Gastrocnemius medialis (tissue), 4 donors: ENCODE measurements around the gene GNAT1. TPM values are rescaled to one million over a fixed set of nuclear protein-coding genes. Genes with fewer than 3 reads are reported as not detected.

Experiments used
- ATAC-seq, 2 donors: fragments of 150-250 bp; one replicate each; pipeline ENCODE4 v1.9.1; 2016
- DNase-seq, 2 donors: peaks; one replicate each; pipeline ENCODE4 v3.0.0-alpha.2; 2019
- H3K27ac ChIP-seq, 4 donors: fragments of 200-600 bp; sonication (generic); 1 replicate in 1 of 4; 2 replicates in 3 of 4; pipeline ENCODE4 v1.5.1; 2016 to 2018; ENCODE audit warnings: mild to moderate bottlenecking in 2 of 4, moderate library complexity in 1 of 4
- H3K27me3 ChIP-seq, 3 donors: fragments of 200-600 bp; sonication (generic) in 2 of 3; 1 replicate in 1 of 3; 2 replicates in 2 of 3; pipeline versions ENCODE4 v1.5.1 to v1.6.0; 2016 to 2019; ENCODE audit warnings: mild to moderate bottlenecking in 1 of 3, moderate library complexity in 1 of 3
- H3K36me3 ChIP-seq, 2 donors: fragments of 200-600 bp; sonication (generic) in 1 of 2; one replicate each; pipeline ENCODE4 v1.5.1; 2017 to 2018
- H3K4me1 ChIP-seq, 2 donors: fragments of 200-600 bp; sonication (generic) in 1 of 2; one replicate each; pipeline ENCODE4 v1.5.1; 2016 to 2017; ENCODE audit warnings: mild to moderate bottlenecking in 2 of 2
- H3K4me3 ChIP-seq, 4 donors: fragments of 200-600 bp; sonication (generic) in 3 of 4; 1 replicate in 1 of 4; 2 replicates in 3 of 4; pipeline ENCODE4 v1.5.1; 2016 to 2019; ENCODE audit warnings: mild to moderate bottlenecking in 2 of 4
- H3K9me3 ChIP-seq, 3 donors: fragments of 200-600 bp; sonication (generic) in 2 of 3; 1 replicate in 1 of 3; 2 replicates in 2 of 3; pipeline ENCODE4 v1.5.1; 2016 to 2019
- POLR2A ChIP-seq, 2 donors: fragments of 450-650 bp; IDR thresholded peaks; one replicate each; pipeline ENCODE4 v1.6.1; 2017; ENCODE audit warnings: antibody characterized with exemption in 2 of 2, mild to moderate bottlenecking in 2 of 2, moderate library complexity in 2 of 2
- in situ Hi-C, 4 donors: fragments of 200-750 bp; cut with MboI; loops; one replicate each; pipeline versions ENCODE4 v1.15.0 to v1.8.0; 2017; ENCODE audit warnings: low sequenced_read_pairs in 4 of 4
- intact Hi-C: fragments of 100-400 bp; cut with DNase I; formaldehyde crosslinking; loops from one replicate; pipeline ENCODE4 v1.15.1; 2023; ENCODE audit warnings: low total_unique reads
- total RNA-seq, 4 donors: library from RNA; depleted of rRNA; stranded (reverse); fragments of >200 nt; gene quantifications; one replicate each; pipeline versions ENCODE4 v1.1.0 to v1.2.3, GENCODE V29; 2016
- TF ChIP-seq, protein P1 (sequence below), 5 experiments: fragments of 450-650 bp in 3 of 5; fragments of 200-600 bp in 2 of 5; sonication (generic) in 2 of 5; IDR thresholded peaks in 4 of 5; conservative IDR thresholded peaks in 1 of 5; 1 replicate in 4 of 5; 2 replicates in 1 of 5; pipeline ENCODE4 v1.5.1; 2016 to 2019; ENCODE audit warnings: antibody characterized with exemption in 5 of 5, mild to moderate bottlenecking in 3 of 5, moderate library complexity in 3 of 5

The GNAT1 gene
- total RNA-seq, 4 donors from 2014 or later, result not detected

GRCh38 chr3:50233176-50233575, 41.8 kb downstream of the GNAT1 start:
- no peak overlapping the region for H3K4me3 ChIP-seq
- H3K36me3 ChIP-seq, result no peaks in the 10 kb centered on the region
- no peak overlapping the region for H3K27ac ChIP-seq
- intact Hi-C loops, result no loop called here
- peaks cover 20 to 26% of the 10 kb centered on the region in 2 donors for H3K4me1 ChIP-seq
- in situ Hi-C loops, result no loop called here
- ATAC-seq (no peak), DNase-seq (no peak)
- no peaks in the 10 kb centered on the region for H3K9me3 ChIP-seq
- TF ChIP-seq POLR2A (IDR thresholded peaks at IDR 0.05), result no peak
- TF ChIP-seq, protein P1, sequence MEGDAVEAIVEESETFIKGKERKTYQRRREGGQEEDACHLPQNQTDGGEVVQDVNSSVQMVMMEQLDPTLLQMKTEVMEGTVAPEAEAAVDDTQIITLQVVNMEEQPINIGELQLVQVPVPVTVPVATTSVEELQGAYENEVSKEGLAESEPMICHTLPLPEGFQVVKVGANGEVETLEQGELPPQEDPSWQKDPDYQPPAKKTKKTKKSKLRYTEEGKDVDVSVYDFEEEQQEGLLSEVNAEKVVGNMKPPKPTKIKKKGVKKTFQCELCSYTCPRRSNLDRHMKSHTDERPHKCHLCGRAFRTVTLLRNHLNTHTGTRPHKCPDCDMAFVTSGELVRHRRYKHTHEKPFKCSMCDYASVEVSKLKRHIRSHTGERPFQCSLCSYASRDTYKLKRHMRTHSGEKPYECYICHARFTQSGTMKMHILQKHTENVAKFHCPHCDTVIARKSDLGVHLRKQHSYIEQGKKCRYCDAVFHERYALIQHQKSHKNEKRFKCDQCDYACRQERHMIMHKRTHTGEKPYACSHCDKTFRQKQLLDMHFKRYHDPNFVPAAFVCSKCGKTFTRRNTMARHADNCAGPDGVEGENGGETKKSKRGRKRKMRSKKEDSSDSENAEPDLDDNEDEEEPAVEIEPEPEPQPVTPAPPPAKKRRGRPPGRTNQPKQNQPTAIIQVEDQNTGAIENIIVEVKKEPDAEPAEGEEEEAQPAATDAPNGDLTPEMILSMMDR (IDR thresholded peaks at IDR 0.05 in 4 of 5, conservative IDR thresholded peaks at IDR 0.05 in 1 of 5), result no peak
- no peaks in the 10 kb centered on the region for H3K27me3 ChIP-seq

DNA sequence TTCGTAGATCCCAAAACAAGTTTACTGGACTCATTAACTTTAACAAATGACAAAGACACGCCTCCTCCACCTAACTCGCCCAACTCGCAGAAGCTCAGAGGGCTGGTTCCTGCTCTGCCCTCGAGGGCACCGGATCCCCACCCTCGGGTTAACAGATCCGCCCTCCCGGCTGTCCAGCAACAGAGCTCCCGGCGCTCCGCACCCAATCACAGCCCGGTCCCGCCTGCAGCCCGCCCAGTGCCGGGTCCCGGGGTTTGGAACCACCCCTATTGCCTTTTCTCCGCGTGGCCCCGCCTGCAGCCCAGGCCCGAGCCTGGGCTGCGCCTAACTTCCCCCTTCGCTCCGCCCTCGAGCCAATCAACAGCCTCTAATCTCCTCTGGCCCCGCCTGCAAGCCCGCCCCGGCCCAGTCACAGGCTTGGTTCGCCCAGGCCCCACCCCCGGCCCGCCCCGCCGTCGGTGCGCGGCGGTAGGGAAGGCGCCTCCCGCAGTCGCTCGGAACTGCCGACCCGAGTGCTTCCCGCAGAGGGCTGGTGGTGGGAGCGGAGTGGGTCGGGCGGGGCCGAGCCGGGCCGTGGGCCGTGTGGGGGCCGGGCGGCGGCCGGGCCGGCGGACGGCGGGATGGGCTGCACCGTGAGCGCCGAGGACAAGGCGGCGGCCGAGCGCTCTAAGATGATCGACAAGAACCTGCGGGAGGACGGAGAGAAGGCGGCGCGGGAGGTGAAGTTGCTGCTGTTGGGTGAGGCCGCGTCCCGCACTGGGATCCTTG, 44.5 kb downstream of the GNAT1 start, which contains the start of gene GNAI2:
GNAI2 (plus strand) TSS at position 489 of the 768 bp plus-strand sequence; CDS start at position 621, 132 bp downstream.
- Histone ChIP-seq H3K36me3 (no peaks in the 10 kb centered on the region), H3K4me1 (peaks cover 39 to 47% of the 10 kb centered on the region in 2 donors), H3K9me3 (no peaks in the 10 kb centered on the region), H3K27ac (peak within 1 kb of the TSS; percentile 87 to 96 (median 93)), H3K4me3 (peak within 1 kb of the TSS; percentile 58 to 82 (median 70)), H3K27me3 (no peaks in the 10 kb centered on the region)
- peak; percentile 91 to 97 for TF ChIP-seq POLR2A (IDR thresholded peaks at IDR 0.05)
- TF ChIP-seq, protein P1 (IDR thresholded peaks at IDR 0.05 in 4 of 5, conservative IDR thresholded peaks at IDR 0.05 in 1 of 5), result peak in 3 of 5 experiments; percentile 9 to 18 (median 14)
- in situ Hi-C loops (no loop called here), intact Hi-C loops (no loop called here)
- ATAC-seq, result peak; percentile 87 to 90
- DNase-seq, result peak; percentile 99

DNA sequence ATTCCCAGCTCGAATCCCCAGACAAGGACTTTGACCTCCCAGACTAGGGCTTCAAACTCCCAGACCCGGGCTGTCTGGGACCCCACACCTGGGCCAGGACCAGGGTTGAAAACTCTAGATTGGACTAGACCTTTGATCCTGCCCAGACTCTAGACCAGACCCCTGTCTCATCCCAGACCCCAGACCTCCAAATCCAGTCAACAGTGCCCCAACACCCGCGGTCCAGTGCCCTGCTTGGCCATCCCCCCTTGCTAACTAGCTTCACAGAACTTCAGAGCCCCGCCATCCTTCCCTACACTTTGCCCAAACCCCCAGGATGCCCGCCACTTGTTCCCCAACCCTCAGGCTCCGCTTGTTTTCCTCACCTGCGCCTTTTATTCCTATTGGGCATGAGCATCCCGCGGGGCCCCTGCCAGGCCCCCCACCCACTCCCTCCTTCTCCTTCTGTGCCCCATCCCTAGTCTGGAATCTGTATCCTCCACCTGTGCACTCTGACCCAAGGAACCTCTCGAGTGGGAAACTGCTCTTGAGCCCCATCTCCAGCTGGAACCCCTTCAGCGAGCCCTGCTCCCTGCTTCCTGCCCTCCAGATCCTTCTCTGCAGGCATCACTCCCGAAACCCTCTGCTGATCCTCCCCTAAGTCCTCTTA, 45.2 kb downstream of the GNAT1 start:
- in situ Hi-C loops, result no loop called here
- ATAC-seq, result no peak

DNA sequence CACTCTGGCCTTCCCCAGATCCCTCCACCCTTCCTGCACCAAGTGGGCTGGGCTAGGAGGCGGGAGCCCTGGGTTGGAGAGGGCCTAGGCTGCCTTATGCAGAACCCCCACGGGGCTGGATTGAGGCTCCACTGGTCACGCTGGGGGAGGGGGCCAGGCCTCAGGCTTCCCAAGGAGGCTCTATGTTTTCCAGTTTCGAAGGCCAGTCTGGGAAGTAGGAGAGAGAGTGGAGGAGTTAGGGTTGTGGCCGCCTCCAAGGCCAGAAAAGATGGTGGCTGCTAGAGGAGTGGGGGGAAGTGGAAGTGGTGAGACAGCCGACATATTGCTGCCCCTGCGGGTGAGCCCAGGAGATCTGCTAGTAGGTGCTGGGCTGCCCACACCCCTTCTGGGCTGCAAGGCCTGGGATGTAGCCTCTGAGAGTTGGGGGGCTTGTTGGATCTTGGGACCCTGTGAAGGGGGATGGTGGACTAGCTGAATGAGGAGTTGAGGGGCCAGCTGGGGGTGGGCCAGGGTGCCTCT, 45.8 kb downstream of the GNAT1 start:
- no peak for ATAC-seq
- Histone ChIP-seq H3K27me3 (no peaks in the 10 kb centered on the region), H3K9me3 (no peaks in the 10 kb centered on the region), H3K4me3 (peak overlapping the region; percentile 58 to 82 (median 70)), H3K4me1 (peaks cover 50 to 59% of the 10 kb centered on the region in 2 donors), H3K27ac (peak overlapping the region; percentile 87 to 96 (median 87)), H3K36me3 (no peaks in the 10 kb centered on the region)
- intact Hi-C loops, result no loop called here
- in situ Hi-C loops, result no loop called here
- no peak for DNase-seq
- no peak for TF ChIP-seq POLR2A (IDR thresholded peaks at IDR 0.05)
- TF ChIP-seq, protein P1 (IDR thresholded peaks at IDR 0.05 in 4 of 5, conservative IDR thresholded peaks at IDR 0.05 in 1 of 5), result no peak

More for the DNA sequence above, 45.2 kb downstream of the GNAT1 start:
- intact Hi-C loops, result no loop called here
- no peak for DNase-seq
- Histone ChIP-seq H3K27ac (peak overlapping the region; percentile 87 to 96 (median 87)), H3K4me1 (peaks cover 44 to 53% of the 10 kb centered on the region in 2 donors), H3K27me3 (no peaks in the 10 kb centered on the region), H3K4me3 (peak overlapping the region; percentile 58 to 82 (median 70)), H3K9me3 (no peaks in the 10 kb centered on the region), H3K36me3 (no peaks in the 10 kb centered on the region)
- TF ChIP-seq POLR2A (IDR thresholded peaks at IDR 0.05), result no peak
- TF ChIP-seq, protein P1 (IDR thresholded peaks at IDR 0.05 in 4 of 5, conservative IDR thresholded peaks at IDR 0.05 in 1 of 5), result no peak
